Measurements from ENCODE around the gene PPP2R3A. TPM values are rescaled to one million over a fixed set of nuclear protein-coding genes. Genes with fewer than 3 reads are reported as not detected.

PPP2R3A gene
- total and polyA plus RNA-seq, 2 donors (not counting 3 experiments of a cell fraction or from before 2014, with no cell fraction given), result 3.3 to 14.6 TPM

GRCh38 chr3:136134091-136134490 is 168.6 kb downstream of the PPP2R3A start:
- CTCF ChIA-PET, result interaction anchor here (1.0 to 1.2 kb wide), 3 partner anchors 24 to 55 kb away, joined by 3 to 4 read pairs (median 4); no protein-coding TSS in a partner anchor
- no peaks in the 10 kb centered on the region for H3K36me3 ChIP-seq (ENCODE audit: control insufficient read depth in 2 of 2, extremely low read depth in 1 of 2, insufficient read depth in 2 of 2, low read length in 2 of 2)
- H3K9me1 ChIP-seq (replicated peaks; ENCODE audit: control insufficient read depth, extremely low read depth, insufficient read depth, low read length), result no peaks in the 10 kb centered on the region
- H3K27me3 ChIP-seq (ENCODE audit: control insufficient read depth in 2 of 2, insufficient read depth in 2 of 2, low read length in 2 of 2), result no peaks in the 10 kb centered on the region
- no peaks in the 10 kb centered on the region for H3K4me1 ChIP-seq (ENCODE audit: control insufficient read depth, extremely low read depth, insufficient read depth, low read length)
- DNase-seq (ENCODE audit: low read depth, low spot score) (no peak), FAIRE-seq (no peak)
- no peak overlapping the region for H2AFZ ChIP-seq (ENCODE audit: low read depth, low read length)
- dilution Hi-C loops (cut with MboI; ENCODE audit: extremely low pct_ligation_motif_present, low sequenced_read_pairs) (no loop called here), intact Hi-C loops (cut with micrococcal nuclease) (no loop called here)
- no peaks in the 10 kb centered on the region for H3K79me2 ChIP-seq (ENCODE audit: control insufficient read depth, insufficient read depth, low read length)
- TF ChIP-seq FOS (IDR thresholded peaks at IDR 0.05; ENCODE audit: borderline replicate concordance, insufficient read depth, low read length) (no peak), POLR2A (IDR thresholded peaks at IDR 0.05; ENCODE audit: low read depth, low read length) (no peak), EZH2 (IDR thresholded peaks at IDR 0.05; ENCODE audit: borderline replicate concordance, low read depth, low read length, severe bottlenecking) (no peak), GATA2 (IDR thresholded peaks at IDR 0.05; ENCODE audit: insufficient read depth, insufficient read length, low read depth, low read length) (no peak), JUN (IDR thresholded peaks at IDR 0.05; ENCODE audit: borderline replicate concordance, insufficient read depth, insufficient read length, low read depth) (no peak), MYC (IDR thresholded peaks at IDR 0.05; ENCODE audit: low read depth, low read length) (no peak)
- TF ChIP-seq, protein P1, sequence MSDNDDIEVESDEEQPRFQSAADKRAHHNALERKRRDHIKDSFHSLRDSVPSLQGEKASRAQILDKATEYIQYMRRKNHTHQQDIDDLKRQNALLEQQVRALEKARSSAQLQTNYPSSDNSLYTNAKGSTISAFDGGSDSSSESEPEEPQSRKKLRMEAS (IDR thresholded peaks at IDR 0.05; ENCODE audit: insufficient read depth, insufficient read length), result no peak
- no peak overlapping the region for H3K4me3 ChIP-seq (replicated peaks in 1 of 3; ENCODE audit: insufficient read depth in 1 of 3, low read depth in 1 of 3, low read length in 3 of 3)
- H3K9ac ChIP-seq (replicated peaks; ENCODE audit: extremely low read depth, insufficient read depth, low read length), result no peak overlapping the region
- H3K4me2 ChIP-seq (ENCODE audit: insufficient read depth, low read length), result no peak overlapping the region
- no peak overlapping the region for H3K27ac ChIP-seq (ENCODE audit: insufficient read depth, low read depth, low read length)
- POLR2A ChIA-PET, result no interaction called here
- no peaks in the 10 kb centered on the region for H4K20me1 ChIP-seq (replicated peaks; ENCODE audit: control insufficient read depth, extremely low read depth, insufficient read depth, low read length)
- no TSS peak for BruUV-seq (replicated peaks)
- no peaks in the 10 kb centered on the region for H3K9me3 ChIP-seq (replicated peaks; ENCODE audit: control insufficient read depth, insufficient read depth, low read length)

Data from endothelial cell of umbilical vein (primary cell).